BJ (cell line): ENCODE measurements around the gene HTRA3. TPM values are rescaled to one million over a fixed set of nuclear protein-coding genes. Genes with fewer than 3 reads are reported as not detected.
A peak's percentile ranks its signal among the peaks of the same experiment; 100 is the strongest.

Experiments
- CTCF ChIA-PET: fragments of 350-600 bp; formaldehyde crosslinking; extraction: SDS; loops from one replicate; lab custom pipeline; 2021; ENCODE audit warnings: antibody characterized with exemption, inconsistent platforms; lab: Yijun Ruan, JAX
- POLR2A ChIA-PET: fragments of 300-600 bp; sonication (Branson Sonifier 250); formaldehyde crosslinking; extraction: SDS; loops from one replicate; lab custom pipeline; 2021; ENCODE audit warnings: antibody characterized with exemption; lab: Charles Lee
- DNase-seq: peaks from one replicate; pipeline ENCODE4 v3.0.0-alpha.2; 2011; ENCODE audit warnings: low read depth
- H3K27me3 ChIP-seq: 2 replicates; pipeline ENCODE4 v1.6.0; 2011; ENCODE audit warnings: low read length; ENCODE audit not compliant: control insufficient read depth, insufficient read depth
- H3K36me3 ChIP-seq: 2 replicates; pipeline ENCODE4 v1.5.1; 2011; ENCODE audit warnings: low read length; ENCODE audit not compliant: control insufficient read depth, insufficient read depth
- H3K4me3 ChIP-seq: 2 replicates; pipeline ENCODE4 v1.5.1; 2011; ENCODE audit warnings: low read depth, mild to moderate bottlenecking, control low read depth, low read length
- CTCF ChIP-seq: IDR thresholded peaks from 2 replicates; pipeline ENCODE4 v1.5.1; 2011; ENCODE audit warnings: low read depth, mild to moderate bottlenecking, control low read depth, inconsistent platforms, low read length, moderate library complexity; ENCODE audit not compliant: insufficient read depth
- polyA plus RNA-seq: library from polyadenylated mRNA; depleted of rRNA; stranded (reverse); fragments of >200 nt; gene quantifications from 2 replicates; pipeline ENCODE4 v1.2.3, GENCODE V29; 2011

HTRA3 gene
- polyA plus RNA-seq, 1 experiment = 5.7 TPM

- Histone ChIP-seq H3K4me3 (no peak overlapping the region), H3K36me3 (no peaks in the 10 kb centered on the region), H3K27me3 (peaks cover 4% of the 10 kb centered on the region; the same call in 1 of the 2 replicates)
- DNase-seq = no peak
- ChIA-PET CTCF (interaction anchor here (0.6 to 3.2 kb wide), 9 partner anchors 13 to 135 kb away, joined by 3 to 26 read pairs (median 6); no protein-coding TSS in a partner anchor), POLR2A (no interaction called here)
- TF ChIP-seq CTCF = no peak
These were observed 4.6 kb downstream of the HTRA3 start for GRCh38 chr4:8274066-8274652.

- H3K4me3 ChIP-seq = no peak overlapping the region
- H3K27me3 ChIP-seq = peaks cover 4% of the 10 kb centered on the region; the same call in 1 of the 2 replicates
- CTCF ChIA-PET = interaction anchor here (0.6 to 3.2 kb wide), 10 partner anchors 14 to 134 kb away, joined by 3 to 26 read pairs (median 6); no protein-coding TSS in a partner anchor
- no peaks in the 10 kb centered on the region for H3K36me3 ChIP-seq
- DNase-seq = peak; percentile 77
- TF ChIP-seq CTCF = peak; percentile 76
- POLR2A ChIA-PET = no interaction called here
These were observed 5.4 kb downstream of the HTRA3 start for GRCh38 chr4:8274765-8275547.

GRCh38 chr4:8275548-8275910 lies 6.0 kb downstream of the HTRA3 start:
- ChIA-PET CTCF (interaction anchor here (0.6 to 3.2 kb wide), 9 partner anchors 15 to 133 kb away, joined by 3 to 26 read pairs (median 6); no protein-coding TSS in a partner anchor), POLR2A (no interaction called here)
- no peak for TF ChIP-seq CTCF
- no peak for DNase-seq
- H3K36me3 ChIP-seq = no peaks in the 10 kb centered on the region
- H3K4me3 ChIP-seq = no peak overlapping the region
- H3K27me3 ChIP-seq = peaks cover 2% of the 10 kb centered on the region; the same call in 1 of the 2 replicates

GRCh38 chr4:8276358-8277240 lies 7.0 kb downstream of the HTRA3 start:
- POLR2A ChIA-PET = no interaction called here

More at GRCh38 chr4:8276358-8277240, 7.0 kb downstream of the HTRA3 start:
- Histone ChIP-seq H3K36me3 (no peaks in the 10 kb centered on the region), H3K4me3 (no peak overlapping the region), H3K27me3 (no peaks in the 10 kb centered on the region)
- CTCF ChIA-PET = interaction anchor here (0.9 to 3.2 kb wide), 5 partner anchors 16 to 127 kb away, joined by 3 to 11 read pairs (median 3); no protein-coding TSS in a partner anchor
- DNase-seq = no peak
- no peak for TF ChIP-seq CTCF
